ENCODE data around the gene PRDM16.

- TF ChIP-seq CTCF (IDR thresholded peaks at IDR 0.05; ENCODE audit: low read length) (no peak), EZH2phosphoT487 (IDR thresholded peaks at IDR 0.05; ENCODE audit: low read length) (no peak)
Measured at GRCh38 chr1:3073489-3074296, 4.7 kb downstream of the PRDM16 start.
